H1 (cell line): ENCODE results near the gene SMO. TPM values are rescaled to one million over a fixed set of nuclear protein-coding genes. Genes with fewer than 3 reads are reported as not detected.

Experiments used
- BRCA1 ChIP-seq: IDR thresholded peaks from 2 replicates; pipeline ENCODE4 v1.6.1; 2012; ENCODE audit warnings: low read depth, low read length, improper control_type of control experiment
- CHD1 ChIP-seq: IDR thresholded peaks from 2 replicates; pipeline ENCODE4 v1.6.1; 2012; ENCODE audit warnings: low read depth, low read length, improper control_type of control experiment
- CTBP2 ChIP-seq: IDR thresholded peaks from 2 replicates; pipeline ENCODE4 v1.7.0; 2011; ENCODE audit warnings: borderline replicate concordance, mild to moderate bottlenecking, moderate library complexity, mixed read lengths, low read length; ENCODE audit not compliant: insufficient read depth, insufficient read length
- EGR1 ChIP-seq: IDR thresholded peaks from 2 replicates; pipeline ENCODE4 v1.6.1; 2011; ENCODE audit warnings: low read depth, low read length, borderline replicate concordance
- EZH2 ChIP-seq: fragments of 200-600 bp; sonication (generic); IDR thresholded peaks from 2 replicates; pipeline ENCODE4 v1.7.1; 2012; ENCODE audit warnings: low read depth, mild to moderate bottlenecking, moderate library complexity, low read length, inconsistent platforms; ENCODE audit not compliant: severe bottlenecking
- FOSL1 ChIP-seq: IDR thresholded peaks from 2 replicates; pipeline ENCODE4 v1.6.1; 2011; ENCODE audit warnings: mild to moderate bottlenecking, low read depth, low read length, moderate library complexity; ENCODE audit not compliant: insufficient read depth
- KDM1A ChIP-seq: fragments of 200-600, 300-600 bp; sonication (generic); IDR thresholded peaks from 2 replicates; pipeline ENCODE4 v1.7.1; 2016; ENCODE audit warnings: mild to moderate bottlenecking, low read length, borderline replicate concordance
- NRF1 ChIP-seq: IDR thresholded peaks from 2 replicates; pipeline ENCODE4 v1.6.1; 2011; ENCODE audit warnings: mild to moderate bottlenecking, low read depth, low read length, improper control_type of control experiment
- PHF8 ChIP-seq: fragments of 200-600 bp; sonication (generic); conservative IDR thresholded peaks from 2 replicates; pipeline ENCODE4 v1.7.1; 2012; ENCODE audit warnings: low read depth, mild to moderate bottlenecking, inconsistent platforms, low read length, moderate library complexity
- POLR2AphosphoS5 ChIP-seq: IDR thresholded peaks from 2 replicates; pipeline ENCODE4 v1.6.1; 2011; ENCODE audit warnings: low read depth, low read length
- RAD21 ChIP-seq, 2 experiments: IDR thresholded peaks in 1 of 2; conservative IDR thresholded peaks in 1 of 2; 2 replicates each; pipeline ENCODE4 v1.6.1; 2011; ENCODE audit warnings: low read depth in 2 of 2, low read length in 2 of 2, improper control_type of control experiment in 1 of 2, inconsistent platforms in 1 of 2, mild to moderate bottlenecking in 1 of 2, moderate library complexity in 1 of 2
- RBBP5 ChIP-seq: IDR thresholded peaks from 2 replicates; pipeline ENCODE4 v1.7.1; 2012; ENCODE audit warnings: low read depth, mild to moderate bottlenecking, inconsistent platforms, low read length, moderate library complexity, borderline replicate concordance
- RNF2 ChIP-seq: fragments of 200-900, 300-1000 bp; sonication (generic); IDR thresholded peaks from 2 replicates; pipeline ENCODE4 v1.7.1; 2016; ENCODE audit warnings: borderline replicate concordance, low read depth, mild to moderate bottlenecking, antibody characterized with exemption, low read length; ENCODE audit not compliant: poor library complexity, severe bottlenecking; ENCODE audit errors: missing control alignments
- RXRA ChIP-seq: IDR thresholded peaks from 2 replicates; pipeline ENCODE4 v1.6.1; 2011; ENCODE audit warnings: low read depth, mild to moderate bottlenecking, low read length, moderate library complexity; ENCODE audit not compliant: insufficient read depth
- SIRT6 ChIP-seq: IDR thresholded peaks from one replicate; pipeline ENCODE4 v1.7.1; 2012; ENCODE audit warnings: low read length, inconsistent platforms
- SIX5 ChIP-seq: IDR thresholded peaks from 2 replicates; pipeline ENCODE4 v1.6.1; 2011; ENCODE audit warnings: mild to moderate bottlenecking, low read depth, low read length
- SUZ12 ChIP-seq: fragments of 200-600 bp; sonication (generic); IDR thresholded peaks from 2 replicates; pipeline ENCODE4 v1.6.1; 2012; ENCODE audit warnings: mild to moderate bottlenecking, inconsistent platforms, low read length, moderate library complexity, mixed read lengths
- TCF12 ChIP-seq: IDR thresholded peaks from 2 replicates; pipeline ENCODE4 v1.6.1; 2011; ENCODE audit warnings: low read depth, mild to moderate bottlenecking, low read length
- TEAD4 ChIP-seq: IDR thresholded peaks from 2 replicates; pipeline ENCODE4 v1.6.1; 2012; ENCODE audit warnings: low read depth, low read length, inconsistent platforms, mixed read lengths
- YY1 ChIP-seq: IDR thresholded peaks from 2 replicates; pipeline ENCODE4 v1.6.1; 2011; ENCODE audit warnings: low read depth, mild to moderate bottlenecking, low read length
- polyA plus RNA-seq, 7 experiments: library from polyadenylated mRNA; depleted of rRNA in 3 of 7; stranded (reverse) in 5 of 7; unstranded in 2 of 7; fragments of >200 nt in 5 of 7; fragments of 200-250 nt in 2 of 7; gene quantifications; 1 replicate in 5 of 7; 2 replicates in 1 of 7; 4 replicates in 1 of 7; pipeline versions ENCODE4 v1.2.1 to v1.2.3, GENCODE V29; 2011 to 2013; ENCODE audit warnings: missing spikeins in 2 of 7, mixed read lengths in 2 of 7
- total RNA-seq: library from RNA; stranded (reverse); fragmentation: NEBNext Ultra II Directional; extraction: Animal tissue kit (Norgen Biotek cat#: 25700); gene quantifications from 2 replicates; pipeline ENCODE4 v1.2.1, GENCODE V29; 2021
- TF ChIP-seq, protein P1 (sequence below): IDR thresholded peaks from 2 replicates; pipeline ENCODE4 v1.6.1; 2012; ENCODE audit warnings: inconsistent platforms
- TF ChIP-seq, protein P2 (sequence below): IDR thresholded peaks from 2 replicates; pipeline ENCODE4 v1.6.1; 2012; ENCODE audit warnings: inconsistent platforms

SMO gene
- total and polyA plus RNA-seq, 2 of the 8 experiments (the other 6 are each of a cell fraction or from before 2014, with no cell fraction given): 64.5 to 67.6 TPM

DNA sequence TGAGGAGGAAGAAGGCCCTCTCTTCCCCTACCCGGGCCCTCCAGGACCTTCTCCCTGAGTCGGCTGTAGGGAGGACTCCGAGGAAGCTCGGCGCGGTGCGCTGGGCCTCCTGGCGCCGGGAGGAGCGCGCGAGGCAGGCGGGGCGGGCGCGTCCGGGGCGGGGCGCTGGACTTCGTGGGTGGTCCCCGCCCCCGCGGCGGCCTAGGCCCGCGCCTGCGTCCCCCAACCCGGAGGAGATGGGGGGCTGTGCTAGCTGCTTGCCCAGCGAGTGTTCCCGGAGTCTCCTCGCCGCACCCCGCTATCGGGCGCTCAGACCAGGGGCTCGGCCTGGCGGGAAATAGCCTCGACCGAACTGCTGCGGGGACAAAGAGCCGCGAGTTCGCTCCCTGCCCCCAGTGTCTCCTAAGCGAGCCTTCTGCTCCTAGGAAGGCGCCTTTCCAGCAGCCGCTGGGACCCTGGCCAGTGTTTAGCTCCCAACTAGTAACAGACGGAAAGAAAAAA lies 19.2 kb upstream of the SMO start (continued):
- TF ChIP-seq RXRA (no peak), KDM1A (0 out of 2 replicates have a peak, but pooled peaks have one; percentile 11), TEAD4 (no peak), POLR2AphosphoS5 (peak; percentile 16; the same call in 1 of the 2 replicates), SIRT6 (no peak), RAD21 (IDR thresholded peaks at IDR 0.05 in 1 of 2, conservative IDR thresholded peaks at IDR 0.05 in 1 of 2; ENCODE audit: low read depth in 2 of 2, low read length in 2 of 2) (no peak), CTBP2 (no peak), RNF2 (no peak), SUZ12 (no peak), YY1 (no peak), EGR1 (peak; percentile 91), NRF1 (peak; percentile 35; the same call in 1 of the 2 replicates), EZH2 (no peak), RBBP5 (peak; percentile 52; the same call in 1 of the 2 replicates), TCF12 (0 out of 2 replicates have a peak, but pooled peaks have one; percentile 5), PHF8 (peak; percentile 78), CHD1 (no peak), BRCA1 (no peak), SIX5 (no peak), FOSL1 (no peak)
- TF ChIP-seq, protein P1, sequence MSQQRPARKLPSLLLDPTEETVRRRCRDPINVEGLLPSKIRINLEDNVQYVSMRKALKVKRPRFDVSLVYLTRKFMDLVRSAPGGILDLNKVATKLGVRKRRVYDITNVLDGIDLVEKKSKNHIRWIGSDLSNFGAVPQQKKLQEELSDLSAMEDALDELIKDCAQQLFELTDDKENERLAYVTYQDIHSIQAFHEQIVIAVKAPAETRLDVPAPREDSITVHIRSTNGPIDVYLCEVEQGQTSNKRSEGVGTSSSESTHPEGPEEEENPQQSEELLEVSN: peak; percentile 76
- TF ChIP-seq, protein P2, sequence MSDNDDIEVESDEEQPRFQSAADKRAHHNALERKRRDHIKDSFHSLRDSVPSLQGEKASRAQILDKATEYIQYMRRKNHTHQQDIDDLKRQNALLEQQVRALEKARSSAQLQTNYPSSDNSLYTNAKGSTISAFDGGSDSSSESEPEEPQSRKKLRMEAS: peak; percentile 55
- TF ChIP-seq, all 59 proteins: peak for 14
